Endothelial cell of umbilical vein (primary cell): ENCODE data around the gene TULP4. TPM values are rescaled to one million over a fixed set of nuclear protein-coding genes. Genes with fewer than 3 reads are reported as not detected.
"Not testable (repeated sequence)": the region's sequence is repeated elsewhere in the genome, so short reads cannot be mapped to it uniquely, and the experiment has no call there.

Experiments used
- BruUV-seq: library from RNA; stranded (reverse); fragments of 400-500 nt; replicated peaks from 2 replicates; lab custom pipeline; 2021; lab: Mats Ljungman, UMichigan
- CTCF ChIA-PET: fragments of 300-600, 350-600 bp; sonication (Branson Sonifier 250); formaldehyde crosslinking; loops from one replicate; lab custom pipeline; 2021; ENCODE audit warnings: antibody characterized with exemption, inconsistent platforms; lab: Charles Lee
- POLR2A ChIA-PET: fragments of 300-600, 350-600 bp; sonication (Branson Sonifier 250); formaldehyde crosslinking; loops from one replicate; lab custom pipeline; 2021; ENCODE audit warnings: antibody characterized with exemption, inconsistent platforms; lab: Charles Lee
- DNase-seq: peaks from one replicate; pipeline ENCODE4 v3.0.0-alpha.2; 2011; ENCODE audit warnings: low read depth, low spot score
- FAIRE-seq: peaks from 2 replicates; lab custom pipeline; 2011; peaks lifted over from hg19 to GRCh38; lab: Jason Lieb, UNC
- H2AFZ ChIP-seq: 2 replicates; pipeline ENCODE4 v1.6.0; 2012; ENCODE audit warnings: low read depth, low read length, control low read depth, inconsistent platforms
- H3K27ac ChIP-seq: 2 replicates; pipeline ENCODE4 v1.5.1; 2011; ENCODE audit warnings: low read depth, mild to moderate bottlenecking, control low read depth, low read length, moderate library complexity; ENCODE audit not compliant: insufficient read depth
- H3K27me3 ChIP-seq, 2 experiments: 2 replicates each; pipeline versions ENCODE4 v1.6.0 to v1.6.1; 2011; ENCODE audit warnings: low read length in 2 of 2, mixed read lengths in 1 of 2; ENCODE audit not compliant: control insufficient read depth in 2 of 2, insufficient read depth in 2 of 2
- H3K36me3 ChIP-seq, 2 experiments: 2 replicates in 1 of 2; 3 replicates in 1 of 2; pipeline ENCODE4 v1.5.1; 2011; ENCODE audit warnings: low read length in 2 of 2, mild to moderate bottlenecking in 1 of 2, moderate library complexity in 1 of 2; ENCODE audit not compliant: control insufficient read depth in 2 of 2, insufficient read depth in 2 of 2; ENCODE audit errors: extremely low read depth in 1 of 2
- H3K4me1 ChIP-seq: 3 replicates; pipeline ENCODE4 v1.5.1; 2011; ENCODE audit warnings: mild to moderate bottlenecking, low read length; ENCODE audit not compliant: control insufficient read depth, insufficient read depth; ENCODE audit errors: extremely low read depth
- H3K4me2 ChIP-seq: 2 replicates; pipeline ENCODE4 v1.6.1; 2011; ENCODE audit warnings: low read length, control low read depth, mixed read lengths; ENCODE audit not compliant: insufficient read depth
- H3K4me3 ChIP-seq, 3 experiments: fragments of 200-600 bp in 1 of 3; sonication (generic), shearing (Covaris generic) in 1 of 3; replicated peaks in 1 of 3; 2 replicates each; pipeline ENCODE4 v1.5.1; 2011 to 2016; ENCODE audit warnings: control low read depth in 3 of 3, low read length in 3 of 3, mild to moderate bottlenecking in 2 of 3, inconsistent platforms in 1 of 3, low read depth in 1 of 3, moderate library complexity in 1 of 3; ENCODE audit not compliant: insufficient read depth in 1 of 3
- H3K79me2 ChIP-seq: 2 replicates; pipeline ENCODE4 v1.6.0; 2012; ENCODE audit warnings: low read length, inconsistent platforms; ENCODE audit not compliant: control insufficient read depth, insufficient read depth
- H3K9ac ChIP-seq: replicated peaks from 2 replicates; pipeline ENCODE3; 2011; ENCODE audit warnings: low read length, control low read depth; ENCODE audit not compliant: insufficient read depth; ENCODE audit errors: extremely low read depth
- H3K9me1 ChIP-seq: replicated peaks from 3 replicates; pipeline ENCODE4 v1.6.0; 2011; ENCODE audit warnings: mild to moderate bottlenecking, low read length; ENCODE audit not compliant: control insufficient read depth, insufficient read depth; ENCODE audit errors: extremely low read depth
- H3K9me3 ChIP-seq: replicated peaks from 2 replicates; pipeline ENCODE4 v1.5.1; 2012; ENCODE audit warnings: low read length, inconsistent platforms; ENCODE audit not compliant: control insufficient read depth, insufficient read depth
- H4K20me1 ChIP-seq: replicated peaks from 2 replicates; pipeline ENCODE3; 2011; ENCODE audit warnings: mild to moderate bottlenecking, low read length; ENCODE audit not compliant: control insufficient read depth, insufficient read depth; ENCODE audit errors: extremely low read depth
- CTCF ChIP-seq, 2 donors: IDR thresholded peaks; 1 replicate in 1 of 2; 2 replicates in 1 of 2; pipeline ENCODE4 v1.5.1; 2011; ENCODE audit warnings: low read length in 2 of 2, mild to moderate bottlenecking in 2 of 2, moderate library complexity in 2 of 2, control low read depth in 1 of 2, inconsistent platforms in 1 of 2, low read depth in 1 of 2; ENCODE audit not compliant: insufficient read depth in 1 of 2; ENCODE audit errors: extremely low read depth in 1 of 2
- EZH2 ChIP-seq: IDR thresholded peaks from 2 replicates; pipeline ENCODE4 v1.6.1; 2012; ENCODE audit warnings: borderline replicate concordance, low read depth, mild to moderate bottlenecking, moderate library complexity, low read length, inconsistent platforms; ENCODE audit not compliant: severe bottlenecking
- FOS ChIP-seq: IDR thresholded peaks from 2 replicates; pipeline ENCODE4 v1.6.1; 2011; ENCODE audit warnings: mild to moderate bottlenecking, low read length, moderate library complexity, borderline replicate concordance; ENCODE audit not compliant: insufficient read depth
- GATA2 ChIP-seq: IDR thresholded peaks from 2 replicates; pipeline ENCODE4 v1.7.0; 2011; ENCODE audit warnings: low read depth, mild to moderate bottlenecking, moderate library complexity, mixed read lengths, low read length; ENCODE audit not compliant: insufficient read length, insufficient read depth
- JUN ChIP-seq: IDR thresholded peaks from 2 replicates; pipeline ENCODE4 v1.6.1; 2011; ENCODE audit warnings: borderline replicate concordance, low read depth; ENCODE audit not compliant: insufficient read length, insufficient read depth
- MYC ChIP-seq: IDR thresholded peaks from one replicate; pipeline ENCODE4 v1.6.1; 2011; ENCODE audit warnings: mild to moderate bottlenecking, low read depth, low read length
- POLR2A ChIP-seq: IDR thresholded peaks from 2 replicates; pipeline ENCODE4 v1.6.1; 2012; ENCODE audit warnings: low read depth, mild to moderate bottlenecking, control low read depth, low read length
- POLR2AphosphoS5 ChIP-seq: IDR thresholded peaks from 2 replicates; pipeline ENCODE4 v1.6.1; 2012; ENCODE audit warnings: low read depth, mild to moderate bottlenecking, control low read depth, low read length, moderate library complexity; ENCODE audit not compliant: insufficient read depth
- dilution Hi-C: fragments of 300-500 bp; cut with MboI; formaldehyde crosslinking; loops from one replicate; pipeline ENCODE4 v1.15.0; 2019; ENCODE audit warnings: low sequenced_read_pairs; ENCODE audit not compliant: extremely low pct_ligation_motif_present
- intact Hi-C: fragments of 100-400 bp; cut with micrococcal nuclease; formaldehyde crosslinking; loops from one replicate; pipeline ENCODE4 v1.10.0; 2022
- polyA plus RNA-seq, 4 experiments: library from polyadenylated mRNA; depleted of rRNA in 3 of 4; stranded (reverse) in 3 of 4; unstranded in 1 of 4; fragments of >200 nt; gene quantifications; 2 replicates each; pipeline versions ENCODE4 v1.2.1 to v1.2.3, GENCODE V29; 2011 to 2012; ENCODE audit warnings: missing spikeins in 1 of 4
- total RNA-seq: library from RNA; stranded (reverse); gene quantifications from 2 replicates; pipeline ENCODE4 v1.2.3, GENCODE V29; 2021
- TF ChIP-seq, protein P1 (sequence below): IDR thresholded peaks from 2 replicates; pipeline ENCODE4 v1.6.1; 2011; ENCODE audit not compliant: insufficient read depth, insufficient read length

The TULP4 gene
- total and polyA plus RNA-seq, 2 donors (not counting 3 experiments of a cell fraction or from before 2014, with no cell fraction given) = 10.8 to 55.1 TPM

DNA sequence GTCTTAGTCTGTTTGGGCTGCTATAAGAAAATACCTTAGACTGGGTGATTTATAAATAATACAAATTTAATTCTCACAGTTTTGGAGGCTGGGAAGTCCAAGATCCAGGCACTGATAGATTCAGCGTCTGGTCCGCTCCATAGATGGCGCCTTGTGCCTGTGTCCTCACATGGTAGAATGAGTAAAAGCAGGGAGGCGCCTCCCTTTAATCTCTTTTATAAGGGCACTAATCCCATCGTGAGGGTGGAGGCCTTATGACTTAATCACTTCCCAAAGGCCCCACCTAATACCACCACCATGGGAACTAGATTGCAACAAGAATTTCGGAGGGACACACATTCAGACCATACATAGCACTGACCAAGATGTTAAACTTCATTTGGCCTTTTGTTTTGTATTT, 156.4 kb downstream of the TULP4 start:
- H3K4me2 ChIP-seq = no peak overlapping the region
- no TSS peak for BruUV-seq
- H3K36me3 ChIP-seq = peaks cover 0 to 5% of the 10 kb centered on the region in 2 experiments
- no peaks in the 10 kb centered on the region for H3K9me3 ChIP-seq
- no peak overlapping the region for H3K4me3 ChIP-seq
- no peak for DNase-seq
- H2AFZ ChIP-seq = no peak overlapping the region
- no peaks in the 10 kb centered on the region for H3K27me3 ChIP-seq
- H3K27ac ChIP-seq = no peak overlapping the region
- H3K9me1 ChIP-seq = no peaks in the 10 kb centered on the region
- TF ChIP-seq MYC (no peak), CTCF (IDR thresholded peaks at IDR 0.05; ENCODE audit: extremely low read depth in 1 of 2, insufficient read depth in 1 of 2, low read depth in 1 of 2, low read length in 2 of 2) (no peak), FOS (no peak), POLR2AphosphoS5 (no peak), JUN (no peak), POLR2A (no peak), GATA2 (no peak), EZH2 (no peak)
- TF ChIP-seq, protein P1, sequence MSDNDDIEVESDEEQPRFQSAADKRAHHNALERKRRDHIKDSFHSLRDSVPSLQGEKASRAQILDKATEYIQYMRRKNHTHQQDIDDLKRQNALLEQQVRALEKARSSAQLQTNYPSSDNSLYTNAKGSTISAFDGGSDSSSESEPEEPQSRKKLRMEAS = no peak
- intact Hi-C loops (no loop called here), dilution Hi-C loops (no loop called here)
- ChIA-PET POLR2A (no interaction called here), CTCF (no interaction called here)
- H4K20me1 ChIP-seq = no peaks in the 10 kb centered on the region
- H3K9ac ChIP-seq = no peak overlapping the region
- no peak for FAIRE-seq
- peaks cover 7% of the 10 kb centered on the region for H3K4me1 ChIP-seq
- no peaks in the 10 kb centered on the region for H3K79me2 ChIP-seq

- H3K9ac ChIP-seq, H3K27ac ChIP-seq, FAIRE-seq, H4K20me1 ChIP-seq, DNase-seq, H3K27me3 ChIP-seq, BruUV-seq, H3K36me3 ChIP-seq, H2AFZ ChIP-seq, H3K9me3 ChIP-seq, dilution Hi-C loops, intact Hi-C loops, POLR2A ChIA-PET, H3K4me3 ChIP-seq, H3K79me2 ChIP-seq, H3K9me1 ChIP-seq, H3K4me2 ChIP-seq: not testable (repeated sequence)
- peaks cover 15% of the 10 kb centered on the region for H3K4me1 ChIP-seq
- CTCF ChIA-PET = interaction anchor here (1.2 kb wide), 1 partner anchor 249 kb away, joined by 5 read pairs; no protein-coding TSS in a partner anchor
These were observed 157.8 kb downstream of the TULP4 start for GRCh38 chr6:158470023-158470422.
